ENCODE measurements around the gene KIF5C.
"Not testable (repeated sequence)": the region's sequence is repeated elsewhere in the genome, so short reads cannot be mapped to it uniquely, and the experiment has no call there.

Gene KIF5C

GRCh38 chr2:148874868-148875341 lies at the start of gene KIF5C:
Gene KIF5C, plus strand, starts transcription at chr2:148875227. Its CDS starts 391 bp downstream, at chr2:148875618.
- DNase-seq (ENCODE audit: low read depth in 2 of 2): peak; percentile 75 to 80

- no peak for DNase-seq (ENCODE audit: low read depth in 2 of 2)
Measured at GRCh38 chr2:148826791-148827190, 48.2 kb upstream of the KIF5C start.

- DNase-seq (ENCODE audit: low read depth in 2 of 2): no peak
Measured at GRCh38 chr2:148828941-148829340, 46.1 kb upstream of the KIF5C start.

GRCh38 chr2:148829618-148830017 lies 45.4 kb upstream of the KIF5C start:
- DNase-seq (ENCODE audit: low read depth in 2 of 2): no peak

- no peak for DNase-seq (ENCODE audit: low read depth in 2 of 2)
Measured at GRCh38 chr2:148832637-148833036, 42.4 kb upstream of the KIF5C start.

GRCh38 chr2:148842050-148842449 lies 33.0 kb upstream of the KIF5C start:
- no peak for DNase-seq (ENCODE audit: low read depth in 2 of 2)

- DNase-seq (ENCODE audit: low read depth in 2 of 2): no peak
Measured at GRCh38 chr2:148848146-148848545, 26.9 kb upstream of the KIF5C start.

GRCh38 chr2:148853458-148853857 lies 21.6 kb upstream of the KIF5C start:
- no peak for DNase-seq (ENCODE audit: low read depth in 2 of 2)

- DNase-seq (ENCODE audit: low read depth in 2 of 2): no peak
Measured at GRCh38 chr2:148860037-148860436, 15.0 kb upstream of the KIF5C start.

- no peak for DNase-seq (ENCODE audit: low read depth in 2 of 2)
Measured at GRCh38 chr2:148861367-148861766, 13.7 kb upstream of the KIF5C start.

- DNase-seq (ENCODE audit: low read depth in 2 of 2): not testable (repeated sequence)
Measured at GRCh38 chr2:148862478-148862877, 12.5 kb upstream of the KIF5C start.

- DNase-seq (ENCODE audit: low read depth in 2 of 2): no peak
Measured at GRCh38 chr2:148865512-148865911, 9.5 kb upstream of the KIF5C start.

- DNase-seq (ENCODE audit: low read depth in 2 of 2): no peak
Measured at GRCh38 chr2:148866091-148866490, 8.9 kb upstream of the KIF5C start.

- DNase-seq (ENCODE audit: low read depth in 2 of 2): no peak
Measured at GRCh38 chr2:148867079-148867769, 7.8 kb upstream of the KIF5C start.

GRCh38 chr2:148875387-148876051 lies 492 bp downstream of the KIF5C start:
- DNase-seq (ENCODE audit: low read depth in 2 of 2): no peak

- DNase-seq (ENCODE audit: low read depth in 2 of 2): no peak
Measured at GRCh38 chr2:148876202-148876594, 1.2 kb downstream of the KIF5C start.

- DNase-seq (ENCODE audit: low read depth in 2 of 2): peak in 1 of 2 donors; percentile 35
Measured at GRCh38 chr2:148876595-148877402, 1.8 kb downstream of the KIF5C start.

GRCh38 chr2:148877403-148877740 lies 2.3 kb downstream of the KIF5C start:
- no peak for DNase-seq (ENCODE audit: low read depth in 2 of 2)

- no peak for DNase-seq (ENCODE audit: low read depth in 2 of 2)
Measured at GRCh38 chr2:148880636-148881035, 5.6 kb downstream of the KIF5C start.

GRCh38 chr2:148882051-148882450 lies 7.0 kb downstream of the KIF5C start:
- DNase-seq (ENCODE audit: low read depth in 2 of 2): no peak

- DNase-seq (ENCODE audit: low read depth in 2 of 2): no peak
Measured at GRCh38 chr2:148885209-148885608, 10.2 kb downstream of the KIF5C start.

- no peak for DNase-seq (ENCODE audit: low read depth in 2 of 2)
Measured at GRCh38 chr2:148885988-148886387, 11.0 kb downstream of the KIF5C start.
